PFSK-1 (cell line): ENCODE measurements around the gene CD81.

Experiments
- FOXP2 ChIP-seq: optimal IDR thresholded peaks from 2 replicates; pipeline ENCODE3; 2011; ENCODE audit warnings: borderline replicate concordance, control low read depth, inconsistent platforms; ENCODE audit not compliant: insufficient read depth; ENCODE audit errors: extremely low read length, extremely low read depth
- POLR2AphosphoS5 ChIP-seq: IDR thresholded peaks from 2 replicates; pipeline ENCODE4 v1.6.1; 2012; ENCODE audit warnings: low read depth, mild to moderate bottlenecking, control low read depth, low read length, moderate library complexity
- SIN3A ChIP-seq: IDR thresholded peaks from 2 replicates; pipeline ENCODE4 v1.6.1; 2012; ENCODE audit warnings: mild to moderate bottlenecking, low read length, moderate library complexity, borderline replicate concordance; ENCODE audit not compliant: insufficient read depth
- TAF1 ChIP-seq: IDR thresholded peaks from 2 replicates; pipeline ENCODE4 v1.6.1; 2012; ENCODE audit warnings: low read length, control low read depth, borderline replicate concordance; ENCODE audit not compliant: insufficient read depth

DNA sequence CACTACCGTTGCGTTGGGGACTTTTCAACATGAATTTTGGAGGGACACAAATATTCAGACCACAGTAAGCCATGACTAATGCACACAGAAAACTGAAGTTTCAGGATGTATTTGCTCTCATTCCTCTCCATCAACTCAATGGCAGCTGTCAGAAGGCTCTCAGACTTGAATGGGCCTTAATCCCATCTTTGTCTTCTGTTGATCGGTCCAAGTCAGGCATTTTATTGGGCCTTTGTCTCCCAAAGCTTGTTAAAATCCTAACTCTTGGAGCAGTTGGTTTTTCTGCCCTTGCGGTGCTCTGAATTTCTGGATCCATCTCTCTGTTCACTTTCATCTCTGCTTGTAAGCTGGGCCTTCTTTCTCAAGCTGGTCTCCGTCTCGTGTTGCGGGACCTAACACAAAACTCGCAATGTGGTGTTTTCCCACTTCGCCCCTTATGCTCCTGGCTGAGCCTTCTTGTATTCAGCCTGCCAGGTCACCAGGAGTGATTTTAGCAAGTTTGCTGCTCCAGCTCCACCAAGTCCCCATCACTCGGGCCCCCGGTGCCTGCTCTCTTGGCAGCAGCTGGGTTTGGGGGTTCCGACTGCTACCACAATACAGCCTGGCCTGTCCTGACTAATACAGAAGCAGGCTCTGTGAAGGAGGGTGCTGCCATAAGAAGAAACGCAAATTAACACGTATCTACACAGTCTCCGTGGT, 48.3 kb upstream of the CD81 start:
- TF ChIP-seq POLR2AphosphoS5 (no peak), FOXP2 (no peak), TAF1 (no peak), SIN3A (no peak)
